Duodenal mucosa (tissue), 2 donors: Measurements from ENCODE around the gene PKP3.

Experiments
- H3K27ac ChIP-seq: one replicate; pipeline ENCODE4 v1.7.0; 2013; ENCODE audit warnings: low read depth, low read length
- H3K27me3 ChIP-seq, 2 donors: one replicate each; pipeline ENCODE4 v1.7.0; 2013; ENCODE audit warnings: low read length in 2 of 2, control low read depth in 1 of 2; ENCODE audit not compliant: insufficient read depth in 2 of 2, control insufficient read depth in 1 of 2
- H3K36me3 ChIP-seq, 2 donors: one replicate each; pipeline ENCODE4 v1.7.0; 2013; ENCODE audit warnings: low read length in 2 of 2, control low read depth in 1 of 2; ENCODE audit not compliant: insufficient read depth in 2 of 2, control insufficient read depth in 1 of 2
- H3K4me1 ChIP-seq, 2 donors: one replicate each; pipeline ENCODE4 v1.7.0; 2013; ENCODE audit warnings: low read length in 2 of 2, control low read depth in 1 of 2; ENCODE audit not compliant: insufficient read depth in 2 of 2, control insufficient read depth in 1 of 2
- H3K4me3 ChIP-seq, 2 donors: one replicate each; pipeline ENCODE4 v1.7.0; 2013; ENCODE audit warnings: low read length in 2 of 2, low read depth in 1 of 2
- H3K9ac ChIP-seq, 2 donors: one replicate each; pipeline ENCODE4 v1.7.0; 2013; ENCODE audit warnings: low read length in 2 of 2, low read depth in 1 of 2
- H3K9me3 ChIP-seq, 2 donors: one replicate each; pipeline ENCODE4 v1.7.0; 2013; ENCODE audit warnings: low read length in 2 of 2, control low read depth in 1 of 2; ENCODE audit not compliant: control insufficient read depth in 1 of 2

The PKP3 gene

GRCh38 chr11:363948-364761 lies 29.9 kb upstream of the PKP3 start:
- no peak overlapping the region for H3K27ac ChIP-seq
- peaks cover 0 to 6% of the 10 kb centered on the region in 2 donors for H3K4me1 ChIP-seq
- peaks cover 22 to 29% of the 10 kb centered on the region in 2 donors for H3K27me3 ChIP-seq
- H3K9me3 ChIP-seq, result peaks cover 4 to 5% of the 10 kb centered on the region in 2 donors
- H3K4me3 ChIP-seq, result no peak overlapping the region
- no peak overlapping the region for H3K9ac ChIP-seq
- no peaks in the 10 kb centered on the region for H3K36me3 ChIP-seq

GRCh38 chr11:364991-365725 lies 28.9 kb upstream of the PKP3 start:
- peaks cover 0 to 6% of the 10 kb centered on the region in 2 donors for H3K4me1 ChIP-seq
- H3K27me3 ChIP-seq, result peaks cover 22 to 31% of the 10 kb centered on the region in 2 donors
- H3K4me3 ChIP-seq, result no peak overlapping the region
- H3K9me3 ChIP-seq, result peaks cover 4 to 5% of the 10 kb centered on the region in 2 donors
- no peaks in the 10 kb centered on the region for H3K36me3 ChIP-seq
- H3K9ac ChIP-seq, result no peak overlapping the region
- no peak overlapping the region for H3K27ac ChIP-seq

- Histone ChIP-seq H3K9me3 (peaks cover 4 to 5% of the 10 kb centered on the region in 2 donors), H3K27me3 (peaks cover 26 to 38% of the 10 kb centered on the region in 2 donors), H3K4me3 (no peak overlapping the region), H3K9ac (no peak overlapping the region), H3K27ac (no peak overlapping the region), H3K4me1 (peaks cover 0 to 6% of the 10 kb centered on the region in 2 donors), H3K36me3 (no peaks in the 10 kb centered on the region)
Measured at GRCh38 chr11:365831-366230, 28.2 kb upstream of the PKP3 start.

DNA sequence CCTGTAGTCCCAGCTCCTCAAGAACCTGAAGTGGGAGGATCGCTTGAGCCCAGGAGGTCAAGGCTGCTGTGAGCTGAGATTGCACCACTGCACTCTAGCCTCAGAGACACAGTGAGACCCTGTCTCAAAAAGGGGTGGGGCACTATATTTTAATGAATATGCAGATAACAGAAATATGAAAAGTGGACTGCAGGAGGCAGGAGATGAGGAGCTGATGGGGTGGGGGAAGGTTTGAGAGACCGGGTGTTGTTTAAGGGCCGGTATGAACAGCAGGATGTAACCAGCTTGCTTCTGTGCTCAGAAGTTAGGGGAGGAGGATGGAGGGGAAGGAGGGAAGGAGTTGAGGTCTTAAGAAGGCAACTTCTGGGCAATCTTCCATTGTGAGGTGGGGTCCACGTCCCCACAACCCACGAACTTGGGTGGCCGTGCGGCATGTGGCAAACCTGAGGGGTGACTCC lies 26.0 kb upstream of the PKP3 start:
- H3K4me3 ChIP-seq, result no peak overlapping the region
- no peaks in the 10 kb centered on the region for H3K36me3 ChIP-seq
- peaks cover 0 to 6% of the 10 kb centered on the region in 2 donors for H3K4me1 ChIP-seq
- H3K9me3 ChIP-seq, result no peaks in the 10 kb centered on the region
- peaks cover 40 to 47% of the 10 kb centered on the region in 2 donors for H3K27me3 ChIP-seq
- no peak overlapping the region for H3K9ac ChIP-seq
- H3K27ac ChIP-seq, result no peak overlapping the region

GRCh38 chr11:368414-369335 lies 25.3 kb upstream of the PKP3 start:
- no peaks in the 10 kb centered on the region for H3K36me3 ChIP-seq
- no peak overlapping the region for H3K9ac ChIP-seq
- no peak overlapping the region for H3K4me3 ChIP-seq
- no peaks in the 10 kb centered on the region for H3K9me3 ChIP-seq
- H3K27me3 ChIP-seq, result peaks cover 40 to 47% of the 10 kb centered on the region in 2 donors
- H3K27ac ChIP-seq, result no peak overlapping the region
- peaks cover 0 to 6% of the 10 kb centered on the region in 2 donors for H3K4me1 ChIP-seq

GRCh38 chr11:369336-370018 lies 24.5 kb upstream of the PKP3 start, which contains the start of gene B4GALNT4:
Gene B4GALNT4, plus strand, starts transcription at chr11:369499. Its CDS starts 305 bp downstream, at chr11:369804.
- Histone ChIP-seq H3K36me3 (no peaks in the 10 kb centered on the region), H3K27ac (no peak within 1 kb of the TSS), H3K9ac (no peak within 1 kb of the TSS), H3K27me3 (peaks cover 40 to 47% of the 10 kb centered on the region in 2 donors), H3K4me3 (no peak within 1 kb of the TSS), H3K4me1 (peaks cover 0 to 6% of the 10 kb centered on the region in 2 donors), H3K9me3 (no peaks in the 10 kb centered on the region)

- H3K27me3 ChIP-seq, result peaks cover 40 to 41% of the 10 kb centered on the region in 2 donors
- H3K9ac ChIP-seq, result no peak overlapping the region
- no peak overlapping the region for H3K4me3 ChIP-seq
Measured at GRCh38 chr11:370070-370941, 23.7 kb upstream of the PKP3 start.

GRCh38 chr11:371051-371450 lies 23.0 kb upstream of the PKP3 start:
- Histone ChIP-seq H3K9ac (no peak overlapping the region), H3K27me3 (peaks cover 39 to 40% of the 10 kb centered on the region in 2 donors), H3K4me1 (peaks cover 0 to 6% of the 10 kb centered on the region in 2 donors), H3K36me3 (no peaks in the 10 kb centered on the region), H3K27ac (no peak overlapping the region), H3K9me3 (no peaks in the 10 kb centered on the region), H3K4me3 (no peak overlapping the region)

More at GRCh38 chr11:370070-370941, 23.7 kb upstream of the PKP3 start:
- Histone ChIP-seq H3K4me1 (peaks cover 0 to 6% of the 10 kb centered on the region in 2 donors), H3K9me3 (no peaks in the 10 kb centered on the region), H3K36me3 (no peaks in the 10 kb centered on the region), H3K27ac (no peak overlapping the region)
